ENCODE measurements around the gene ASIC3. TPM values are rescaled to one million over a fixed set of nuclear protein-coding genes. Genes with fewer than 3 reads are reported as not detected.
"Not testable (repeated sequence)": the region's sequence is repeated elsewhere in the genome, so short reads cannot be mapped to it uniquely, and the experiment has no call there.

The ASIC3 gene
- total RNA-seq, 1 donor from 2014 or later: 5.8 TPM

DNA sequence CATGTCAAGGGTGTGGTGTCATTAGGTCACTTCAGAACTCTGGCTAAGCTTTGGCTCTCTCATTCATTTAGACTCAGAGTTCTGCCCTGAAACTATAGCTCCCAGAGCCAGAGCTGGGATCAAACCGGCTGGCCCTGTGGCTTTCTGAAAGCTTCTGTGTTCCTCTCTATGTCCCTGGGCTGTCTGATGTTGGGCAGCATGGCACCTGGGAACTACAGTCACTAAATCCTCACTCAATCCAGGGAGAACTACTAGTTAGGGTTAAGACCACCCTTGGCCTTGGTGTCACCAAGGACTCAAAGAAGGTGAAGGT lies 37.3 kb upstream of the ASIC3 start:
- no peaks in the 10 kb centered on the region for H3K27me3 Mint-ChIP-seq (ENCODE audit: unreplicated experiment)
- TF ChIP-seq, protein P1, sequence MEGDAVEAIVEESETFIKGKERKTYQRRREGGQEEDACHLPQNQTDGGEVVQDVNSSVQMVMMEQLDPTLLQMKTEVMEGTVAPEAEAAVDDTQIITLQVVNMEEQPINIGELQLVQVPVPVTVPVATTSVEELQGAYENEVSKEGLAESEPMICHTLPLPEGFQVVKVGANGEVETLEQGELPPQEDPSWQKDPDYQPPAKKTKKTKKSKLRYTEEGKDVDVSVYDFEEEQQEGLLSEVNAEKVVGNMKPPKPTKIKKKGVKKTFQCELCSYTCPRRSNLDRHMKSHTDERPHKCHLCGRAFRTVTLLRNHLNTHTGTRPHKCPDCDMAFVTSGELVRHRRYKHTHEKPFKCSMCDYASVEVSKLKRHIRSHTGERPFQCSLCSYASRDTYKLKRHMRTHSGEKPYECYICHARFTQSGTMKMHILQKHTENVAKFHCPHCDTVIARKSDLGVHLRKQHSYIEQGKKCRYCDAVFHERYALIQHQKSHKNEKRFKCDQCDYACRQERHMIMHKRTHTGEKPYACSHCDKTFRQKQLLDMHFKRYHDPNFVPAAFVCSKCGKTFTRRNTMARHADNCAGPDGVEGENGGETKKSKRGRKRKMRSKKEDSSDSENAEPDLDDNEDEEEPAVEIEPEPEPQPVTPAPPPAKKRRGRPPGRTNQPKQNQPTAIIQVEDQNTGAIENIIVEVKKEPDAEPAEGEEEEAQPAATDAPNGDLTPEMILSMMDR (IDR thresholded peaks at IDR 0.05): no peak
- no peak for DNase-seq (ENCODE audit: extremely low spot score, unreplicated experiment)
- no peak overlapping the region for H3K27ac Mint-ChIP-seq (ENCODE audit: unreplicated experiment)
- no peaks in the 10 kb centered on the region for H3K36me3 Mint-ChIP-seq (ENCODE audit: unreplicated experiment)
- no peaks in the 10 kb centered on the region for H3K9me3 Mint-ChIP-seq (ENCODE audit: unreplicated experiment)
- no peak overlapping the region for H3K4me3 Mint-ChIP-seq (ENCODE audit: unreplicated experiment)
- H3K4me1 Mint-ChIP-seq (ENCODE audit: unreplicated experiment): peaks cover 24% of the 10 kb centered on the region

DNA sequence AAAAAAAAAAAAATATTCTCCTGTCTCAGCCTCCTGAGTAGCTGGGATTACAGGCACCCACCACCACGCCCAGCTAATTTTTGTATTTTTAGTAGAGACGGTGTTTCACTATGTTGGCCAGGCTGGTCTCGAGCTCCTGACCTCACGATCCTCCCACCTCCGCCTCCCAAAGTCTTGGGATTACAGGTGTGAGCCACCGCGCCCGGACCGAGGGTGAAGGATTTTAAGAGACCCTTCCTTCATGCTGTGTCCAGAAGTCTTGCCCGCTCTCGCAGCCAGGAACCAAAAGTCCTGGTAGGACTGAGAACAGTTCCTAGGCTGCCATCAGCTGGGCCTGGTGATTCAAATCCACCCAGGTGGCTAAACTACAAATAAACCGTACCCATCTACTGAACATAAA lies 36.7 kb upstream of the ASIC3 start:
- H3K27ac Mint-ChIP-seq (ENCODE audit: unreplicated experiment); H3K27me3 Mint-ChIP-seq (ENCODE audit: unreplicated experiment); H3K36me3 Mint-ChIP-seq (ENCODE audit: unreplicated experiment); H3K9me3 Mint-ChIP-seq (ENCODE audit: unreplicated experiment); H3K4me3 Mint-ChIP-seq (ENCODE audit: unreplicated experiment); DNase-seq (ENCODE audit: extremely low spot score, unreplicated experiment): not testable (repeated sequence)
- peaks cover 24% of the 10 kb centered on the region for H3K4me1 Mint-ChIP-seq (ENCODE audit: unreplicated experiment)

DNA sequence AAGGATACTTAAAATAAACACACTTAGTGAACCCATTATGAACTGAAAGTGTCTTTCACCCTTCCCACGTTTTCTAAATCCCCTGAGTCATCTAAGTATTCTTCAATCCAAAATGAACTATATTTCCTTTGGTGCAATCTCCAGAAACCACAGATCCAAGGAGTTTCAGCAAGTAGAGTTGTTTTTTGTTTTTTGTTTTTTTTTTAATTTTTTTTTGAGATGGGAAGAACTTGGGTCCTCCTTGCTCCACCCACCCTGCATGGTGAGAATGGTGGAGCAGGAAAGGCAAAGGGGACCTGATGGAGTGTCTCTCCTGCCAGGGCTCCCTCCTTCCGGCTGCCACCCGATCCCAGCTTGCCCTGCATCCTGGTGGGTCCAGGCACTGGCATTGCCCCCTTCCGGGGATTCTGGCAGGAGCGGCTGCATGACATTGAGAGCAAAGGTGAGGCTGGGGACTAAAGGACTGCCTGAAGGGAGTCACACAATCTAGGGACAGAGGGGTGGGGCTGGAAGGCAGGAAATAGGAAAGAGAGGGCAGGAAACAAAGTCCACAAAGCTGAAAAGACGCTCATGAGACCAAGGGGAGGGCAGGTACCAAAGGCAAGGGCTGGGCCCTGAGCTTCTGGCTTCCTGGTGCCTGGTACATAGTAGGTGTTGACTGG lies 36.2 kb upstream of the ASIC3 start:
- DNase-seq (ENCODE audit: extremely low spot score, unreplicated experiment): no peak
- Mint-ChIP-seq H3K4me1 (ENCODE audit: unreplicated experiment) (peaks cover 23% of the 10 kb centered on the region), H3K27ac (ENCODE audit: unreplicated experiment) (no peak overlapping the region), H3K27me3 (ENCODE audit: unreplicated experiment) (peaks cover 3% of the 10 kb centered on the region), H3K4me3 (ENCODE audit: unreplicated experiment) (no peak overlapping the region), H3K36me3 (ENCODE audit: unreplicated experiment) (no peaks in the 10 kb centered on the region), H3K9me3 (ENCODE audit: unreplicated experiment) (no peaks in the 10 kb centered on the region)
- TF ChIP-seq, protein P1 (IDR thresholded peaks at IDR 0.05): no peak

DNA sequence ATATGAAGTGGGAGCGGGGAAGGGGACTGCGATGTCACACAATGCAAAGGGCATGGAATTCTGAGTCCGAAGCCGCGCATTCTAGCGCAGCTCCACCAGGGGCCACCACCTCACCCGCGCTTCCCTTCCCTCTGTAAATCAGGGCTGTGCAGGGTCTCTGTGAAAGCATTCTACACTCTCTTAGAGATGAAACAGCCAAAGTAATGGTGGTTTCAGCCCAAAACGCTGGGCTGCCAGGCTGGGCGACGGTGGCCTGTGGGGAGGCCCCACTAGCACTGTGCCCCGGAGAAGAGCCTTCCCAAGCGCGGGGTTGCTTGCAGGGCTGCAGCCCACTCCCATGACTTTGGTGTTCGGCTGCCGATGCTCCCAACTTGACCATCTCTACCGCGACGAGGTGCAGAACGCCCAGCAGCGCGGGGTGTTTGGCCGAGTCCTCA lies 35.4 kb upstream of the ASIC3 start:
- TF ChIP-seq, protein P1 (IDR thresholded peaks at IDR 0.05): peak; percentile 59
- H3K27me3 Mint-ChIP-seq (ENCODE audit: unreplicated experiment): peaks cover 3% of the 10 kb centered on the region
- no peaks in the 10 kb centered on the region for H3K36me3 Mint-ChIP-seq (ENCODE audit: unreplicated experiment)
- DNase-seq (ENCODE audit: extremely low spot score, unreplicated experiment): no peak
- H3K9me3 Mint-ChIP-seq (ENCODE audit: unreplicated experiment): no peaks in the 10 kb centered on the region
- H3K4me3 Mint-ChIP-seq (ENCODE audit: unreplicated experiment): no peak overlapping the region
- H3K4me1 Mint-ChIP-seq (ENCODE audit: unreplicated experiment): peaks cover 18% of the 10 kb centered on the region
- H3K27ac Mint-ChIP-seq (ENCODE audit: unreplicated experiment): no peak overlapping the region

DNA sequence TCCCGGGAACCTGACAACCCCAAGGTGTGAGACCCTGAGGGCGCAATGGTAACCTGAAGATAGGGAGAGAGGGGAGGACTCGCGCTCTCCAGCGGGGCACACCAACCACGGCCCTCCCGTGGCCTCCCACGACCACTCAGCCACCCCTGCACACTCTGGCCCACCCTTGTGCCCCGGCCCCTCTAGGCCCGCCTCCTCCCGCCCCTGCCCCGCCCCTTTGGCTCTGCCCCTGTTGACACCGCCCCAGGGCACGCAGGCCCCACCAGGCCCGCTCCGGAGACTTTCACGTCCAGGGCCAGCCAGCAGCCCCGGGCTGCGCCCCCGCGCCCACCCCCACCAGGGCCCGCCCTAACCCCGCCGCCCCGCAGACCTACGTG lies 35.0 kb upstream of the ASIC3 start:
- Mint-ChIP-seq H3K4me1 (ENCODE audit: unreplicated experiment) (peaks cover 21% of the 10 kb centered on the region), H3K27me3 (ENCODE audit: unreplicated experiment) (peaks cover 7% of the 10 kb centered on the region), H3K9me3 (ENCODE audit: unreplicated experiment) (no peaks in the 10 kb centered on the region), H3K4me3 (ENCODE audit: unreplicated experiment) (no peak overlapping the region), H3K27ac (ENCODE audit: unreplicated experiment) (no peak overlapping the region), H3K36me3 (ENCODE audit: unreplicated experiment) (no peaks in the 10 kb centered on the region)
- DNase-seq (ENCODE audit: extremely low spot score, unreplicated experiment): no peak
- TF ChIP-seq, protein P1 (IDR thresholded peaks at IDR 0.05): no peak
